ENCODE results near the gene PKP1.

The PKP1 gene

DNA sequence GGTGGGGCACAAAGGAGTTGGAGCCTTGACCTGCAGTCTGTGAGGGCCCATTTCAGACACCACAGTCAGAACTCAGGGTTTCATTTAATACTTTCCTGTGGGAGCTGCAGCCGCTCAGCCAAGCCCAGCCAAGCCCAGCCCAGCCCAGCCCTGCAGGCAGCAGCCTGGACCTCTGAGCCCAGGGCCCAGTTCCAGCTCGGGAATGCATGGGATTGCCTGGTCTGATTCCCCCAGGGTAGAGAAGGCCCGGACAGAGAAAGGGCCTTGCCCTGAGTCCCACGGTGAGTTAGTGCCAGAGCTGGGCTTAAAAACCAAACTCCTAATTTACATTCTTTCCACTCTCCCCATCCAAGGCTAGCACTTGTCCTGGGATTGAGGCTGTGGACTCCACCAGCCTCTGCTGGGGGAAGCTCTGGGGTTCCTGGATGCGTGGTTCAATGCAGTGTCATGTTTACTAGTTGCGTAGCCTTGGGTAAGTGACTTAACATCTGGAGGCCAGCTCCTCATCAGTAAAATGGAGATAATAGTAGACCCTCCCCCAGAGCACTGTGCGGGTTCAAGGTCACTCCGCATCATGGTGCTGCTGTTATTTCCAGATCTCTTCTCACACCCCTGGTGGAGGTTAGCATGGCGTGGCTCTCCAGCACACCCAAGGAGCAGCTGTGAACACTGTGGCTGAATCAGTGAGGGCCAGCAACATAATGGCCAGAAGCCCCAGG is 29.2 kb upstream of the PKP1 start:
- no peak overlapping the region for H3K9ac ChIP-seq (ENCODE audit: low read length)
- WGBS = 80% methylated on average over 9 of the region's 9 CpGs
- H2AK5ac ChIP-seq (ENCODE audit: low read length, severe bottlenecking) = no peak overlapping the region
- H3K4me2 ChIP-seq (ENCODE audit: low read length, poor library complexity, severe bottlenecking) = no peak overlapping the region
- H3K4me1 ChIP-seq (ENCODE audit: control insufficient read depth, insufficient read depth, low read depth, low read length) = peaks cover 6% of the 10 kb centered on the region
- no peak overlapping the region for H2AFZ ChIP-seq (ENCODE audit: low read depth, low read length)
- H2BK15ac ChIP-seq (ENCODE audit: low read depth, poor library complexity, severe bottlenecking) = no peak overlapping the region
- H3K14ac ChIP-seq (ENCODE audit: low read length in 2 of 2) = no peak overlapping the region
- no peak overlapping the region for H4K91ac ChIP-seq (ENCODE audit: low read length)
- H4K8ac ChIP-seq (ENCODE audit: low read length) = no peak overlapping the region
- no peak overlapping the region for H3K4me3 ChIP-seq (ENCODE audit: insufficient read depth in 1 of 2, low read depth in 1 of 2, low read length in 2 of 2)
- no peak overlapping the region for H2BK5ac ChIP-seq (ENCODE audit: low read depth, low read length, poor library complexity, severe bottlenecking)
- no peak for DNase-seq
- no peak overlapping the region for H3K4ac ChIP-seq (ENCODE audit: low read depth in 1 of 2, low read length in 2 of 2)
- no peak overlapping the region for H3K23ac ChIP-seq (ENCODE audit: low read length in 2 of 2)
- no peak overlapping the region for H3K27ac ChIP-seq (ENCODE audit: low read length, poor library complexity, severe bottlenecking)
- peaks cover 0 to 42% of the 10 kb centered on the region in 2 experiments for H3K27me3 ChIP-seq (ENCODE audit: control insufficient read depth in 1 of 2, insufficient read depth in 1 of 2, low read length in 2 of 2)
- no peak overlapping the region for H3K18ac ChIP-seq (ENCODE audit: low read depth in 1 of 2, low read length in 2 of 2)
- peaks cover 3% of the 10 kb centered on the region for H3K9me3 ChIP-seq (ENCODE audit: control insufficient read depth, low read length)
- H2BK12ac ChIP-seq (ENCODE audit: low read length in 2 of 2) = no peak overlapping the region
- no peaks in the 10 kb centered on the region for H3K36me3 ChIP-seq (ENCODE audit: control insufficient read depth in 1 of 2, insufficient read depth in 2 of 2, low read depth in 1 of 2, low read length in 2 of 2)
- H2BK120ac ChIP-seq (ENCODE audit: low read depth, low read length) = no peak overlapping the region
- H3K79me1 ChIP-seq (replicated peaks; ENCODE audit: low read length, poor library complexity, severe bottlenecking) = no peaks in the 10 kb centered on the region

DNA sequence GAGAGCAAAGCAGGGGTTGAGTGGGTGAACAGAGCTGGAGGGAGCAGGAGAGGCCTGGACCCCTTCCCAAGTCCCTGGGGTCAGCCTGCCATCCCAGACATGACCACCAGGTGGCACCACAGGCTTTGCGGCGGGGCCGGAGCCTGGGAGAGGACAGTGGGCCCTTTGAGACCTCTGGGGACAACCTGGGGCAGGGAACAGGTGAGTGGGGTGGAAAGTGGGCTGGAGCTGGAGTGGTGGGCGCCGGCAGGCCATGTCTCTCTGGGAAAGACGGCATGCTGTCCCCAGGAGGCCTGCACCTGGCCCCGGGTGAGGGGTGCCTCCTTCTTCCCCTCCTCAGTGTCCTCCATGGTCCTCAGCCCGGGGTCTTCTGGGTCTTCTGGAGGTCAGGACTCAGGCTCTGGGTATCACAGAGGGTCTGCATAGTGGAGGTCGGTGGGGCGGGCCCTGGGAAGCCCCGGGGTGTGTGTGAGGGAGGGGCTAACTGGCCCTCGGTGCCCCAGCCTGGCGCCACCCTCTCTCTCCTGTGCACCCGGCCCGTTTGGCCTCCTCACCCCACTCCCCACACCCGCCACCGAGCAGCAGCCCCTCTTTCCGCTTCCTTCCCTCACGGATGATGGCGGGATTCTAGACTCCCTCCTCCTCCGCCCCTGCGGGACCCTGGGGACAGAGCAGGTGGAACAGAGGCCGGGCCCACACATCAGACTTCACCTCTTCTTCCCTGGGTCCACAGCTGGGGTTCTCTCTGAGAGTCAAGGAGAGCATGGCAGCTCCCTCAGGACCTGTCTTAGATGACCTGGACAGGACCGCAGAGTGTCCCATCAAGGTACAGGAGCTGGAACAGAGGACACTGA is 28.5 kb upstream of the PKP1 start:
- Histone ChIP-seq H2BK120ac (ENCODE audit: low read depth, low read length) (no peak overlapping the region), H2AK5ac (ENCODE audit: low read length, severe bottlenecking) (no peak overlapping the region)

DNA sequence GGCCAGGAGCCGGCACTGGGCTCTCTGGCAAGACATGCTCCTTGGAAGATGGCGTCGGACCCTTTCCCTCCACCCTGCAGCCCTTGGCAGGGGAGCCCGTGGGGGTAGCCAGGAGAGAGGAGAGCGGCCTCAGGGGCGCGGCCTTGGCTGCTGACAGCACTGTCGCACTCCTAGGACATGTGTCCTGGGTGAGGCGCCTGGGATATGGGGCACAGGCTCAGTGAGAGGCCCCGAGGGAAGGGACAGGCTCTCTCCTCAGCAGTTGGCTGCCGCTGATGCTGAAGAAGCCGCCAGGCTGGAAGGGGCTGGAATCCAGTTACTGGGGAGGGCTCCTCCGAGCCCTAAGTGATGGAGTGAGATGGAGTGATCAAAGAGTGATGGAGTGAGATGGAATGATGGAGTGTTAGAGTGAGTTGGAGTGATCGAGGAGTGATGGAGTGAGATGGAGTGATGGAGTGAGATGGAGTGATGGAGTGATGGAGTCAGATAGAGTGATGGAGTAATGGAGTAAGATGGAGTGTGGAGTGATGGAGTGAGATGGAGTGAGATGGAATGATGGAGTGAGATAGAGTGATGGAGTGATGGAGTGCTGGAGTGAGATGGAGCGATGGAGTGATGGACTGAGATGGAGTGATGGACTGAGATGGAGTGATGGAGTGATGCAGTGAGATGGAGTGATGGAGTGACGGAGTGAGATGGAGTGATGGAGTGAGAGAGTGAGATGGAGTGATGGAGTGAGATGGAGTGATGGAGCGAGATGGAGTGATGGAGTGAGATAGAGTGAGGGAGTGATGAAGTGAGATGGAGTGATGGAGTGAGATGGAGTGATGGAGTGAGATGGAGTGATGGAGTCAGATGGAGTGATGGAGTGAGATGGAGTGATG is 27.6 kb upstream of the PKP1 start:
- DNase-seq = no peak
- WGBS = 82% methylated on average over 17 of the region's 17 CpGs
- no peak overlapping the region for H3K14ac ChIP-seq (ENCODE audit: low read length in 2 of 2)

More for the DNA sequence above, 28.5 kb upstream of the PKP1 start:
- no peak overlapping the region for H3K9ac ChIP-seq (ENCODE audit: low read length)
- no peak overlapping the region for H2BK5ac ChIP-seq (ENCODE audit: low read depth, low read length, poor library complexity, severe bottlenecking)
- H4K91ac ChIP-seq (ENCODE audit: low read length) = no peak overlapping the region
- no peak overlapping the region for H3K23ac ChIP-seq (ENCODE audit: low read length in 2 of 2)
- peaks cover 12% of the 10 kb centered on the region for H3K4me1 ChIP-seq (ENCODE audit: control insufficient read depth, insufficient read depth, low read depth, low read length)
- no peak overlapping the region for H4K8ac ChIP-seq (ENCODE audit: low read length)
- 50% methylated on average over 19 of the region's 24 CpGs for WGBS
- peaks cover 3% of the 10 kb centered on the region for H3K9me3 ChIP-seq (ENCODE audit: control insufficient read depth, low read length)
- H3K4ac ChIP-seq (ENCODE audit: low read depth in 1 of 2, low read length in 2 of 2) = no peak overlapping the region
- no peak overlapping the region for H2AFZ ChIP-seq (ENCODE audit: low read depth, low read length)
- no peak overlapping the region for H3K14ac ChIP-seq (ENCODE audit: low read length in 2 of 2)
- H3K27me3 ChIP-seq (ENCODE audit: control insufficient read depth in 1 of 2, insufficient read depth in 1 of 2, low read length in 2 of 2) = peaks cover 0 to 49% of the 10 kb centered on the region in 2 experiments
- H2BK12ac ChIP-seq (ENCODE audit: low read length in 2 of 2) = no peak overlapping the region
- no peaks in the 10 kb centered on the region for H3K79me1 ChIP-seq (replicated peaks; ENCODE audit: low read length, poor library complexity, severe bottlenecking)
- H3K36me3 ChIP-seq (ENCODE audit: control insufficient read depth in 1 of 2, insufficient read depth in 2 of 2, low read depth in 1 of 2, low read length in 2 of 2) = no peaks in the 10 kb centered on the region
- H3K4me3 ChIP-seq (ENCODE audit: insufficient read depth in 1 of 2, low read depth in 1 of 2, low read length in 2 of 2) = no peak overlapping the region
- peak; percentile 38 for DNase-seq
- H2BK15ac ChIP-seq (ENCODE audit: low read depth, poor library complexity, severe bottlenecking) = no peak overlapping the region
- no peak overlapping the region for H3K18ac ChIP-seq (ENCODE audit: low read depth in 1 of 2, low read length in 2 of 2)
- H3K4me2 ChIP-seq (ENCODE audit: low read length, poor library complexity, severe bottlenecking) = no peak overlapping the region
- no peak overlapping the region for H3K27ac ChIP-seq (ENCODE audit: low read length, poor library complexity, severe bottlenecking)

More for the DNA sequence above, 27.6 kb upstream of the PKP1 start:
- Histone ChIP-seq H3K18ac (ENCODE audit: low read depth in 1 of 2, low read length in 2 of 2) (no peak overlapping the region), H2BK15ac (ENCODE audit: low read depth, poor library complexity, severe bottlenecking) (no peak overlapping the region), H3K36me3 (ENCODE audit: control insufficient read depth in 1 of 2, insufficient read depth in 2 of 2, low read depth in 1 of 2, low read length in 2 of 2) (no peaks in the 10 kb centered on the region), H4K91ac (ENCODE audit: low read length) (no peak overlapping the region), H2BK12ac (ENCODE audit: low read length in 2 of 2) (no peak overlapping the region), H3K27ac (ENCODE audit: low read length, poor library complexity, severe bottlenecking) (no peak overlapping the region), H3K4ac (ENCODE audit: low read depth in 1 of 2, low read length in 2 of 2) (no peak overlapping the region), H2AK5ac (ENCODE audit: low read length, severe bottlenecking) (no peak overlapping the region), H2AFZ (ENCODE audit: low read depth, low read length) (no peak overlapping the region), H3K79me1 (replicated peaks; ENCODE audit: low read length, poor library complexity, severe bottlenecking) (no peaks in the 10 kb centered on the region), H4K8ac (ENCODE audit: low read length) (no peak overlapping the region), H3K9me3 (ENCODE audit: control insufficient read depth, low read length) (peaks cover 3% of the 10 kb centered on the region), H3K9ac (ENCODE audit: low read length) (no peak overlapping the region), H3K4me1 (ENCODE audit: control insufficient read depth, insufficient read depth, low read depth, low read length) (peaks cover 17% of the 10 kb centered on the region), H2BK5ac (ENCODE audit: low read depth, low read length, poor library complexity, severe bottlenecking) (no peak overlapping the region), H3K27me3 (ENCODE audit: control insufficient read depth in 1 of 2, insufficient read depth in 1 of 2, low read length in 2 of 2) (peaks cover 0 to 55% of the 10 kb centered on the region in 2 experiments), H3K4me2 (ENCODE audit: low read length, poor library complexity, severe bottlenecking) (no peak overlapping the region), H3K4me3 (ENCODE audit: insufficient read depth in 1 of 2, low read depth in 1 of 2, low read length in 2 of 2) (no peak overlapping the region), H2BK120ac (ENCODE audit: low read depth, low read length) (no peak overlapping the region), H3K23ac (ENCODE audit: low read length in 2 of 2) (peak overlapping the region in 1 of 2 experiments; percentile 15)
